ENCODE results near the gene RAP1GAP2. TPM values are rescaled to one million over a fixed set of nuclear protein-coding genes. Genes with fewer than 3 reads are reported as not detected.

Gene RAP1GAP2
- total and polyA plus RNA-seq, 2 of the 8 experiments (the other 6 are each of a cell fraction or from before 2014, with no cell fraction given): 24.0 to 63.8 TPM

DNA sequence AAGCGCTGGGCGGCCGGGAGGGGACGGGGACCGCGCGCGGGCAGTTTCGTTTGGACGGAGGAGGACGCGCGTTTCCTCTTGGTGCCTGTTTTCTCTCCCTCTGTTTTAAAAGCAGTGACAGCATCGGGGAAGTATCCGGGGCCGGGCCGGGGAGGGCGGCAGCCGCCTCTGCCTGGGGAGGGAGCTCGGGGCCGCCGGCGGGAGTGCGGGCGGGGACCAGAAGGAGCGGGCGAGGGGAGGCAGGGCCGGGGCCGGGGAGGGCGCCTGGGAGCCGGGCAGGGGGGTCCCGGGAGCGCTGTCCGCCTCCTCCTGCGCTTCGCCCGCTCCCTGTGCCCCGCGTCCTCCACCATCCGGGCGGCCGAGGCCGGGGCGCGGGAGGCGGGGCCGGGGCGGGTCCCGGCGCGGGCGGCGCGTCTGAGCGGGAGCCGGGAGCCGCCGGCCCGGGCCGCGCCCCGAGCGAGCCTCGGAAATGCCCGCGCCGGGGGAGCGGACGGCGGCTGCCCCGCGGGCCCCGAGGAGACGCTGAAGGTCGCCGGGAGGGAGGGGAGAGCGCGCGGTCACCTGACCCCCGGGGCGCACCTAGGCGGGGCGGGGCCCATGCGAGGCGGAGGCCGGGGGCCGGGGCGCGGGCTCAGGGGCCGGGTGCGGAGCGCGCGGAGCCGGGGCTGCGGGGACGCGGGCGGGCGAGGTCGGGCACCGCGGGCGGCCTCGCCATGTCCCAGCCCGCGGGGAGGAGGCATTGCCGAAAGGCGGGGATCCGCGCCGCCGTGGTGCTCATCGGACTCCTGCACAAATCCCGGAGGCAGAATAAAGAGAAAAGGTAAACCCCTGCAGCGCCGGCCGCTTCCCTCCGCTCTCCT lies 57.3 kb downstream of the RAP1GAP2 start (continued):
- TF ChIP-seq TAF1 (IDR thresholded peaks at IDR 0.05; ENCODE audit: low read depth, low read length) (0 out of 2 replicates have a peak, but pooled peaks have one; percentile 18), EP300 (IDR thresholded peaks at IDR 0.05; ENCODE audit: borderline replicate concordance in 1 of 2, low read depth in 2 of 2, low read length in 2 of 2) (no peak), ZNF274 (IDR thresholded peaks at IDR 0.05; ENCODE audit: borderline replicate concordance, extremely low read depth, low read length) (no peak), ASH2L (IDR thresholded peaks at IDR 0.05; ENCODE audit: low read length) (peak; percentile 12)
